ENCODE data around the gene BBC3. TPM values are rescaled to one million over a fixed set of nuclear protein-coding genes. Genes with fewer than 3 reads are reported as not detected.
"Not testable (repeated sequence)": the region's sequence is repeated elsewhere in the genome, so short reads cannot be mapped to it uniquely, and the experiment has no call there.

BBC3 gene
- total RNA-seq, 2 donors from 2014 or later = 2.5 to 2.9 TPM

GRCh38 chr19:47255879-47256692 is 25.1 kb upstream of the BBC3 start, which contains the start of gene CCDC9:
Gene CCDC9 (plus strand): TSS chr19:47256525. CDS start chr19:47258401, 1,876 bp downstream.
- H3K4me1 ChIP-seq = peaks cover 0 to 26% of the 10 kb centered on the region in 2 donors
- H3K9me3 ChIP-seq = no peaks in the 10 kb centered on the region
- DNase-seq (ENCODE audit: low spot score) = peak; percentile 97
- peak within 1 kb of the TSS; percentile 64 to 67 for H3K4me3 ChIP-seq
- no peak for TF ChIP-seq CTCF (IDR thresholded peaks at IDR 0.05)
- peak within 1 kb of the TSS; percentile 91 to 94 for H3K27ac ChIP-seq
- H3K27me3 ChIP-seq = no peaks in the 10 kb centered on the region
- peaks cover 28% of the 10 kb centered on the region for H3K36me3 ChIP-seq

DNA sequence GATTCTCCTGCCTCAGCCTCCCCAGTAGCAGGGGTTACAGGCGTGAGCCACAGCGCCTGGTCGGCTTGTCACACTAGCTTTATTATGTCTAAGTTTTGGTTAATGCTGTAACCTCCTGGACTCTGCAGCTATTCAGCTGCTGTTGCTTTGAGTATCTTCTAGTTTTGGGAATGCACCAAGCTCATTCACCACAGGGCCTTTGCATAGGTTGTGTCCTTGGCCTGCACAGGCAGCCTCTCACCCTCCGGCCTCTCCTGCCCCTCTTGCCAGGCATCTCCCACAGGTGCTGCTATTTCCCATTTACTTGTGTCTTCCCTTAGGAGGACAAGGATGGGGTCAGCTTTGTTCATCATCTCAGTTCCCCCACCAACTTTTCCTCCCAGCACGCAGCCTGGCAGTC is 23.0 kb upstream of the BBC3 start:
- TF ChIP-seq CTCF (IDR thresholded peaks at IDR 0.05) = no peak
- Histone ChIP-seq H3K4me1 (peaks cover 0 to 21% of the 10 kb centered on the region in 2 donors), H3K36me3 (peaks cover 7% of the 10 kb centered on the region), H3K4me3 (no peak overlapping the region), H3K9me3 (no peaks in the 10 kb centered on the region), H3K27me3 (no peaks in the 10 kb centered on the region), H3K27ac (no peak overlapping the region)
- no peak for DNase-seq (ENCODE audit: low spot score)

- Histone ChIP-seq H3K36me3 (peaks cover 2% of the 10 kb centered on the region), H3K27ac (no peak overlapping the region), H3K27me3 (no peaks in the 10 kb centered on the region), H3K4me1 (peaks cover 0 to 16% of the 10 kb centered on the region in 2 donors), H3K9me3 (no peaks in the 10 kb centered on the region), H3K4me3 (no peak overlapping the region)
- TF ChIP-seq CTCF (IDR thresholded peaks at IDR 0.05) = no peak
- DNase-seq (ENCODE audit: low spot score) = no peak
These were observed 22.5 kb upstream of the BBC3 start for GRCh38 chr19:47253467-47253881.

GRCh38 chr19:47253016-47253415 is 22.0 kb upstream of the BBC3 start:
- DNase-seq (ENCODE audit: low spot score); H3K27ac ChIP-seq; H3K4me3 ChIP-seq; H3K36me3 ChIP-seq; H3K9me3 ChIP-seq; H3K27me3 ChIP-seq: not testable (repeated sequence)
- peaks cover 0 to 11% of the 10 kb centered on the region in 2 donors for H3K4me1 ChIP-seq

GRCh38 chr19:47247308-47247990 is 16.4 kb upstream of the BBC3 start:
- DNase-seq (ENCODE audit: low spot score) = peak; percentile 92
- no peaks in the 10 kb centered on the region for H3K9me3 ChIP-seq
- H3K4me1 ChIP-seq = peaks cover 0 to 22% of the 10 kb centered on the region in 2 donors
- H3K27ac ChIP-seq = no peak overlapping the region
- TF ChIP-seq CTCF (IDR thresholded peaks at IDR 0.05) = peak; percentile 77 to 95
- H3K27me3 ChIP-seq = no peaks in the 10 kb centered on the region
- no peaks in the 10 kb centered on the region for H3K36me3 ChIP-seq
- H3K4me3 ChIP-seq = no peak overlapping the region

Data from right atrium auricular region (tissue), 2 donors.